ENCODE results near the gene TACC3.

Gene TACC3

DNA sequence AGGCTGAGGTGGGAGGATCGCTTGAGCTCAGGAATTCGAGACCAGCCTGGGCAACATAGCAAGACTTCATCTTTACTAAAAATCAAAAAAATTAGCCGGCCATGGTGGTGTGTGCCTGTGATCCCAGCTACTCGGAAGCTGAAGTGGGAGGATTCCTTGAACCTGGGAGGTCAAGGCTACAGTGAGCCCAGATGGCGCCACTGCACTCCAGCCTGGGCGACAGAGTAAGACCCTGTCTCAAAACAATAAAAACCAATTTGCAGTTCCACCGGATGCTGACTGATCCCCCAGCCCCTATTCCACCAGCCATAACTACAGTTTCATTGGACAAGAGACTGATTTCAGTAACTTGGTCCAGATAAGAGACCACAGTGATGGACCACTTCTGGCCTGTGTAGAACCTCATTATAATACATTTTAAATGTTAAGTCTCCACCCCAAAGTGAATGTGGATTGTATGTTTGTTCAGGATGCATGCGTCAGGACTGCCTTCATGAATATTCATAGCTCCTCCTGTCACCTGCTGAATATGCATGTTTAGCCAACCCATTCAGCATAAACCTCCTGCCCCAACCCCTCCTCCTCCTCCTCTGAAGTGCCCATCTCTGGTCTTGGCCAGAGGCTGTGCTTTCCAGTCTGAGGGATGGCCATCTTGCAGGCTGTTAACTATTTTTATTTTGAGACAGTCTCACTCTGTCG is 6.9 kb upstream of the TACC3 start:
- DNase-seq = no peak
- no peak overlapping the region for H3K27ac ChIP-seq (ENCODE audit: low read length, poor library complexity, severe bottlenecking)
- H3K27me3 ChIP-seq (ENCODE audit: control insufficient read depth in 1 of 2, insufficient read depth in 1 of 2, low read length in 2 of 2) = no peaks in the 10 kb centered on the region
- H2BK120ac ChIP-seq (ENCODE audit: low read depth, low read length) = no peak overlapping the region
- no peak overlapping the region for H3K18ac ChIP-seq (ENCODE audit: low read depth in 1 of 2, low read length in 2 of 2)
- no peak overlapping the region for H2AK5ac ChIP-seq (ENCODE audit: low read length, severe bottlenecking)
- peaks cover 26% of the 10 kb centered on the region for H3K79me1 ChIP-seq (replicated peaks; ENCODE audit: low read length, poor library complexity, severe bottlenecking)
- H2BK15ac ChIP-seq (ENCODE audit: low read depth, poor library complexity, severe bottlenecking) = no peak overlapping the region
- H3K14ac ChIP-seq (ENCODE audit: low read length in 2 of 2) = no peak overlapping the region
- no peak overlapping the region for H4K8ac ChIP-seq (ENCODE audit: low read length)
- no peaks in the 10 kb centered on the region for H3K9me3 ChIP-seq (ENCODE audit: control insufficient read depth, low read length)
- peak overlapping the region; percentile 98 for H3K9ac ChIP-seq (ENCODE audit: low read length)
- H3K4me3 ChIP-seq (ENCODE audit: insufficient read depth in 1 of 2, low read depth in 1 of 2, low read length in 2 of 2) = no peak overlapping the region
- peaks cover 33% of the 10 kb centered on the region for H3K4me1 ChIP-seq (ENCODE audit: control insufficient read depth, insufficient read depth, low read depth, low read length)
- H3K23ac ChIP-seq (ENCODE audit: low read length in 2 of 2) = no peak overlapping the region
- H4K91ac ChIP-seq (ENCODE audit: low read length) = no peak overlapping the region
- 84% methylated on average over 9 of the region's 9 CpGs for WGBS
- H2AFZ ChIP-seq (ENCODE audit: low read depth, low read length) = no peak overlapping the region
- H2BK12ac ChIP-seq (ENCODE audit: low read length in 2 of 2) = no peak overlapping the region
- no peak overlapping the region for H3K4me2 ChIP-seq (ENCODE audit: low read length, poor library complexity, severe bottlenecking)
- peaks cover 35 to 42% of the 10 kb centered on the region in 2 experiments for H3K36me3 ChIP-seq (ENCODE audit: control insufficient read depth in 1 of 2, insufficient read depth in 2 of 2, low read depth in 1 of 2, low read length in 2 of 2)
- no peak overlapping the region for H2BK5ac ChIP-seq (ENCODE audit: low read depth, low read length, poor library complexity, severe bottlenecking)
- H3K4ac ChIP-seq (ENCODE audit: low read depth in 1 of 2, low read length in 2 of 2) = no peak overlapping the region

DNA sequence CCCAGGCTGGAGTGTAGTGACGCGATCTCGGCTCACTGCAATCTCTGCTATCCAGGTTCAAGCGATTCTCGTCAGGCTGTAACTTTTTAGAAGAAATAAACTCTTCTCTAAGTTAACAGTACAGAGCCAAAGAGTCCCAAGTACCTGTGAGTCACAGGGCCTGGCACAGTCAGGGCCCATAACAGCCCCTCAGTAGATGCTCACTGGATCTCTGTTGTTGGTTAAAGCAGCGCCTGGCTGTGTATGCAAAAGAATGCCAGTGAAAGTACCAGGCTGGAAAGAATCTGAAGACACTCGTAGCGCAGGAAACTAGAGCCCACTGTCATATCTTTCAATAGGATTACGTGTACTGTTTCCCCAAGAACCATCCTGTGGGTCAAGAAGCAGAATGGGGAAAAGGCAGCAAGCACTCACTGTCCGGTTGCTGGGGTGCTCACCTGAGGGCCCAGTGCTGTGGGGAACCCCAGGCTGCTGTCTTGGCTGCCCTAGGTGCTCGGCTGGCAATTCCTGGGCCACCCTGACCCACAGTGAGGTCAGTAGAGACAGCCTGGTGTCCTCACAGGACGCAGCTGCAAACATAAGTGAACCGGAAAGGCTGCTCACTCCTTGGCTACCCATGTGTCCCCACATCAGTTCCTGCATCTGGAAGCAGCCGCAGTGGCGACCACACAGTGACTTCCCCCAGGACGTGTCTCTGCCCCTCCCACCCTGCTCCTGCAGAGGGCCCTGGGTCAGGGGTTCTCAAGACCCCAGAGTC is 6.1 kb upstream of the TACC3 start:
- H2BK12ac ChIP-seq (ENCODE audit: low read length in 2 of 2) = no peak overlapping the region
- no peak overlapping the region for H3K4me3 ChIP-seq (ENCODE audit: insufficient read depth in 1 of 2, low read depth in 1 of 2, low read length in 2 of 2)
- H2BK15ac ChIP-seq (ENCODE audit: low read depth, poor library complexity, severe bottlenecking) = no peak overlapping the region
- no peak overlapping the region for H3K27ac ChIP-seq (ENCODE audit: low read length, poor library complexity, severe bottlenecking)
- no peak overlapping the region for H2BK5ac ChIP-seq (ENCODE audit: low read depth, low read length, poor library complexity, severe bottlenecking)
- H3K4ac ChIP-seq (ENCODE audit: low read depth in 1 of 2, low read length in 2 of 2) = no peak overlapping the region
- WGBS = 92% methylated on average over 16 of the region's 16 CpGs
- peaks cover 24% of the 10 kb centered on the region for H3K79me1 ChIP-seq (replicated peaks; ENCODE audit: low read length, poor library complexity, severe bottlenecking)
- H3K9ac ChIP-seq (ENCODE audit: low read length) = peak overlapping the region; percentile 98
- H3K14ac ChIP-seq (ENCODE audit: low read length in 2 of 2) = no peak overlapping the region
- H3K9me3 ChIP-seq (ENCODE audit: control insufficient read depth, low read length) = no peaks in the 10 kb centered on the region
- DNase-seq = no peak
- no peak overlapping the region for H4K91ac ChIP-seq (ENCODE audit: low read length)
- H3K4me1 ChIP-seq (ENCODE audit: control insufficient read depth, insufficient read depth, low read depth, low read length) = peaks cover 36% of the 10 kb centered on the region
- no peak overlapping the region for H2AFZ ChIP-seq (ENCODE audit: low read depth, low read length)
- no peak overlapping the region for H3K4me2 ChIP-seq (ENCODE audit: low read length, poor library complexity, severe bottlenecking)
- H3K36me3 ChIP-seq (ENCODE audit: control insufficient read depth in 1 of 2, insufficient read depth in 2 of 2, low read depth in 1 of 2, low read length in 2 of 2) = peaks cover 33 to 35% of the 10 kb centered on the region in 2 experiments
- no peak overlapping the region for H2AK5ac ChIP-seq (ENCODE audit: low read length, severe bottlenecking)
- no peak overlapping the region for H3K23ac ChIP-seq (ENCODE audit: low read length in 2 of 2)
- no peak overlapping the region for H2BK120ac ChIP-seq (ENCODE audit: low read depth, low read length)
- H4K8ac ChIP-seq (ENCODE audit: low read length) = no peak overlapping the region
- no peak overlapping the region for H3K18ac ChIP-seq (ENCODE audit: low read depth in 1 of 2, low read length in 2 of 2)
- H3K27me3 ChIP-seq (ENCODE audit: control insufficient read depth in 1 of 2, insufficient read depth in 1 of 2, low read length in 2 of 2) = no peaks in the 10 kb centered on the region

DNA sequence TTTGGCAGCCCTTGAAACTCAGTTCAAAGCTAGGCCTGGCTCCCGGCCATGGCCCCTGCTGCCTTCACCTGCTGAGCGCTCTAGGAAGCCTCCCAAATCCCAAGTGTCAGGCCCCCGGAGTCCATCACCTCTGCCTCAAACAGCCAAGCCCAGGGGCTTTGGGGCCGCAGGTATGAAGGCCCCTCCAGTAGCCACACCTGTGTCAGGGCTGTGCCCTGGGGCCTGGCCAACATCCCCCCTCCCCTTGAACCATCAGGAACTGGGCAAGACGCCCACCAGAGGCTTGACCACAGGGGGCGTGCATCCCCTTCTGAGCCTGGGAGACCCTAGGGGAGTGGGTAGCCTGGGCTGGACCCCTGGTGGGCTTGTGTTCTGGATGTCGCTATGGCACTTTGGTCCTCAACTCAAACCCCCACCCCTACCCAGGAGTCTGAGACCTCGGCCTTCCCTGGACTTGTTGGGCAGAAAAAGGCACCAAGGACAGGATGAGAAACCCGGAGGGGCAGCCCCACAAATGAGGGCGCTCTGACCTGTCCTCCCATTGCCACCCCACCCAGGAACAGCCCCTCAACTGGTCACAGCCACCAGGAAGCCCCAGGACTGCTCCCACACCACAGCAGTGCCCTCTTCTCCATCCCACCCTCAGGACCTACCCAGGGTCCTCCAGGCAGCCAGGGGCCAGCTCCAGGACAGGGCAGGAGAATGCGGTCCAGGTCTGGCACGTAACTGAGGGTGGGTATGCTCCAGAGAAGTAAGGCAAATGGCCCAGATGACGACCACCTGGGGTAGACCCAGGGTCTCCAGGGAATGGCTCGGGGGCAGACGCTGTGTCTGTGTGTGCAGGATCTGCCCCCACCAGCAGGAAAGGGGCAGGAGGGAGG is 5.0 kb upstream of the TACC3 start:
- H3K9me3 ChIP-seq (ENCODE audit: control insufficient read depth, low read length) = no peaks in the 10 kb centered on the region
- no peak overlapping the region for H3K4ac ChIP-seq (ENCODE audit: low read depth in 1 of 2, low read length in 2 of 2)
- 93% methylated on average over 15 of the region's 15 CpGs for WGBS
- no peak overlapping the region for H2BK12ac ChIP-seq (ENCODE audit: low read length in 2 of 2)
- no peak overlapping the region for H3K18ac ChIP-seq (ENCODE audit: low read depth in 1 of 2, low read length in 2 of 2)
- no peak overlapping the region for H2AFZ ChIP-seq (ENCODE audit: low read depth, low read length)
- no peak overlapping the region for H2BK15ac ChIP-seq (ENCODE audit: low read depth, poor library complexity, severe bottlenecking)
- peaks cover 24% of the 10 kb centered on the region for H3K79me1 ChIP-seq (replicated peaks; ENCODE audit: low read length, poor library complexity, severe bottlenecking)
- H3K9ac ChIP-seq (ENCODE audit: low read length) = no peak overlapping the region
- no peak overlapping the region for H3K14ac ChIP-seq (ENCODE audit: low read length in 2 of 2)
- no peak overlapping the region for H2BK120ac ChIP-seq (ENCODE audit: low read depth, low read length)
- no peak overlapping the region for H4K8ac ChIP-seq (ENCODE audit: low read length)
- peaks cover 32% of the 10 kb centered on the region for H3K4me1 ChIP-seq (ENCODE audit: control insufficient read depth, insufficient read depth, low read depth, low read length)
- no peak overlapping the region for H2BK5ac ChIP-seq (ENCODE audit: low read depth, low read length, poor library complexity, severe bottlenecking)
- no peak overlapping the region for H4K91ac ChIP-seq (ENCODE audit: low read length)
- no peak overlapping the region for H3K23ac ChIP-seq (ENCODE audit: low read length in 2 of 2)
- H3K4me2 ChIP-seq (ENCODE audit: low read length, poor library complexity, severe bottlenecking) = no peak overlapping the region
- H3K36me3 ChIP-seq (ENCODE audit: control insufficient read depth in 1 of 2, insufficient read depth in 2 of 2, low read depth in 1 of 2, low read length in 2 of 2) = peaks cover 30 to 34% of the 10 kb centered on the region in 2 experiments
- no peak overlapping the region for H3K4me3 ChIP-seq (ENCODE audit: insufficient read depth in 1 of 2, low read depth in 1 of 2, low read length in 2 of 2)
- no peak overlapping the region for H2AK5ac ChIP-seq (ENCODE audit: low read length, severe bottlenecking)
- DNase-seq = no peak
- no peaks in the 10 kb centered on the region for H3K27me3 ChIP-seq (ENCODE audit: control insufficient read depth in 1 of 2, insufficient read depth in 1 of 2, low read length in 2 of 2)
- no peak overlapping the region for H3K27ac ChIP-seq (ENCODE audit: low read length, poor library complexity, severe bottlenecking)

All from mesenchymal stem cell (in vitro differentiated cells and primary cell).